GM23248 (cell line): ENCODE measurements around the gene RFX4. TPM values are rescaled to one million over a fixed set of nuclear protein-coding genes. Genes with fewer than 3 reads are reported as not detected.

Experiments
- DNase-seq: peaks from one replicate; pipeline ENCODE4 v3.0.0-alpha.2; 2015
- H2AFZ ChIP-seq: fragments of 200-600 bp; sonication (generic); 2 replicates; pipeline ENCODE4 v1.6.1; 2016; ENCODE audit warnings: antibody characterized with exemption
- H3F3A ChIP-seq: fragments of 200-600 bp; sonication (generic); 2 replicates; pipeline ENCODE4 v1.6.1; 2016; ENCODE audit warnings: mild to moderate bottlenecking, antibody characterized with exemption, mixed run types; ENCODE audit not compliant: insufficient read depth
- H3K27ac ChIP-seq: fragments of 200-600 bp; sonication (generic); 2 replicates; pipeline ENCODE4 v1.5.1; 2016; ENCODE audit warnings: mild to moderate bottlenecking
- H3K27me3 ChIP-seq: fragments of 200-600 bp; sonication (generic); replicated peaks from 2 replicates; pipeline ENCODE4 v1.6.1; 2016; ENCODE audit warnings: mild to moderate bottlenecking; ENCODE audit not compliant: insufficient read depth
- H3K36me3 ChIP-seq: fragments of 200-600 bp; sonication (generic); 2 replicates; pipeline ENCODE4 v1.6.1; 2016; ENCODE audit warnings: low read depth, mild to moderate bottlenecking
- H3K4me1 ChIP-seq: fragments of 200-600 bp; sonication (generic); 2 replicates; pipeline ENCODE4 v1.6.1; 2016; ENCODE audit warnings: mild to moderate bottlenecking; ENCODE audit not compliant: insufficient read depth
- H3K4me2 ChIP-seq: fragments of 200-600 bp; sonication (generic); one replicate; pipeline ENCODE4 v1.6.1; 2016; ENCODE audit warnings: mild to moderate bottlenecking; ENCODE audit not compliant: unreplicated experiment
- H3K4me3 ChIP-seq: fragments of 200-600 bp; sonication (generic); 2 replicates; pipeline ENCODE4 v1.5.1; 2016; ENCODE audit warnings: mild to moderate bottlenecking
- H3K79me2 ChIP-seq: fragments of 200-600 bp; sonication (generic); 2 replicates; pipeline ENCODE4 v1.6.1; 2016; ENCODE audit warnings: mild to moderate bottlenecking; ENCODE audit not compliant: insufficient read depth
- H3K9ac ChIP-seq: fragments of 200-600 bp; sonication (generic); 2 replicates; pipeline ENCODE4 v1.6.1; 2016; ENCODE audit warnings: mild to moderate bottlenecking
- H3K9me2 ChIP-seq: fragments of 200-600 bp; sonication (generic); 2 replicates; pipeline ENCODE4 v1.6.1; 2016; ENCODE audit warnings: mixed run types, mild to moderate bottlenecking, moderate library complexity; ENCODE audit not compliant: insufficient read depth
- H3K9me3 ChIP-seq: fragments of 200-600 bp; sonication (generic); one replicate; pipeline ENCODE4 v1.6.1; 2017; ENCODE audit warnings: low read depth
- H4K20me1 ChIP-seq: fragments of 200-600 bp; sonication (generic); 2 replicates; pipeline ENCODE4 v1.6.0; 2016; ENCODE audit not compliant: insufficient read depth
- EZH2 ChIP-seq: fragments of 200-600 bp; sonication (generic); IDR thresholded peaks from 2 replicates; pipeline ENCODE4 v1.6.1; 2018; ENCODE audit warnings: antibody characterized with exemption, mild to moderate bottlenecking; ENCODE audit not compliant: insufficient read depth, poor library complexity, severe bottlenecking
- EZH2phosphoT487 ChIP-seq: fragments of 200-600 bp; sonication (generic); IDR thresholded peaks from 2 replicates; pipeline ENCODE4 v1.6.1; 2018; ENCODE audit warnings: antibody characterized with exemption, moderate library complexity, mild to moderate bottlenecking, low read depth; ENCODE audit not compliant: insufficient read depth
- WGBS, 2 experiments: methylation state at CpG; one replicate each; pipeline ENCODE4 v1.1.6; 2015 to 2017; ENCODE audit warnings: low lambda C conversion rate in 2 of 2, low coverage in 1 of 2; ENCODE audit errors: missing lambda C conversion rate in 2 of 2; 5-methylcytosine and 5-hydroxymethylcytosine counted together
- in situ Hi-C: fragments of 300-500 bp; cut with MboI; formaldehyde crosslinking; loops from 2 replicates; pipeline ENCODE4 v1.15.0; 2020
- polyA plus RNA-seq: library from polyadenylated mRNA; unstranded; fragments of >200 nt; fragmentation: Nextera tagmentation; extraction: Ambion mirVana; gene quantifications from 2 replicates; pipeline ENCODE4 v1.2.1, GENCODE V29; 2016
- total RNA-seq: library from RNA; depleted of rRNA; stranded (reverse); fragments of >200 nt; shearing (Covaris generic); gene quantifications from 2 replicates; pipeline ENCODE4 v1.2.3, GENCODE V29; 2014

RFX4 gene
- total and polyA plus RNA-seq, 2 experiments from 2014 or later = not detected

DNA sequence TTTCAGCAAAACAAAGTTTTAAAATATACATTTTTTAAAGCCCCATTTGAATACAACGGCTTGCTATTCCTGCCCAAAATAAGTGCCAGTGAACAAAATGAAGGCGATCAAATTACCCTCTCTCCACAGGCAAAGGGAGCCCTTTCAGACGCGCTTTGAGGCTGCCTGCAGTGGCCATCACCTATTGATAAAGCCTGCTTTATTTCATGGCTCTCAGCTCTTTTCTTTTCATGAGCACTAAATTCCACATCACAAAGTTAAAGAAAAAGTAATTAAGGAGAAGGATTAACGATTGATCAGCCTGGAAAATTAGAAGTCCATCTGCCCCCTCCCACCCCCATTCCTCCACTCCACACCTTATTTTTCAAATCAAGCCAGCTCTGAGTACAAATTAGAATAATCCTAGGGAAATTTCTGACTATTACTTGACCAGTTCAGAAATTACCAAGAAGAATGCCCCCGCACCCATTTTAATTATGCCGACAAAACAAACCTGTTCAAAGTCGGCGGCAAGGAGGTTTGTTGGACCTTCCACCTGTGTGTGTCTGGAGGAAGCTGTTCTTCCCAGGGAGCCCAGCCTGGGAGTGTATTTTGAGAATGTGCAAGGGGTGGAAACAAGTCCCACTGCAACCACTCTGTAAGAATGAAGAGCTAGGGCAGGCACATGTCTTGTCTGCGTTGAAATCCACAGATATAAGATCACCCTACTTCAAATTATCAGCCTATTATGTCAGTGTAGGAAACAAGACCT, 127.5 kb downstream of the RFX4 start:
- no peak overlapping the region for H3K9ac ChIP-seq
- H2AFZ ChIP-seq = no peak overlapping the region
- no peaks in the 10 kb centered on the region for H3K9me3 ChIP-seq
- H3K36me3 ChIP-seq = no peaks in the 10 kb centered on the region
- TF ChIP-seq EZH2 (no peak), EZH2phosphoT487 (no peak)
- DNase-seq = no peak
- WGBS, 2 experiments = 53 to 56% methylated on average over 10 of the region's 10 CpGs
- H3K4me2 ChIP-seq = no peak overlapping the region
- H4K20me1 ChIP-seq = no peaks in the 10 kb centered on the region
- in situ Hi-C loops = no loop called here
- H3F3A ChIP-seq = no peaks in the 10 kb centered on the region
- no peaks in the 10 kb centered on the region for H3K9me2 ChIP-seq
- no peaks in the 10 kb centered on the region for H3K79me2 ChIP-seq
- H3K27me3 ChIP-seq = no peaks in the 10 kb centered on the region
- H3K4me1 ChIP-seq = no peaks in the 10 kb centered on the region
- no peak overlapping the region for H3K27ac ChIP-seq
- no peak overlapping the region for H3K4me3 ChIP-seq

DNA sequence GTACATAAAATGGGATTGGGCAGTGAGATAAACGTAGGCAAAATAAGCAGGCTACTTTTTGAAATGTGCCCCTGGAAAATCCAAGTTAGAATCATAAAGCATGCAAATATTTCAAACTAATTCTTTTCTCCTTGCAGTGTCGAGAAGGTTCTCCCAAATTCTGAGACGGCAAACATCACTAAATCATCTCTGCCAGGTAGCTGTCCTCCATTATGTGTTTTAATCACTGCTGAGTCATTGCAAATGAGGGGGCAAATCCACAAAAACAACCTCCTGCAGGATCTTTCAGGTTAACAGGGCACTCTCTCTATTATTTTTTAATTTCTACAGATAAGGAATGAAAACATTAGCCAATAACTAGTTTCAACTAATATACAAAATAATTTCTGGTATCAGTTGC, 128.5 kb downstream of the RFX4 start:
- H3K79me2 ChIP-seq = no peaks in the 10 kb centered on the region
- H3K4me3 ChIP-seq = no peak overlapping the region
- H2AFZ ChIP-seq = no peak overlapping the region
- no peaks in the 10 kb centered on the region for H3K4me1 ChIP-seq
- DNase-seq = no peak
- no peak overlapping the region for H3K27ac ChIP-seq
- 55 to 59% methylated on average over 3 of the region's 3 CpGs for WGBS, 2 experiments
- no peak overlapping the region for H3K9ac ChIP-seq
- H3K36me3 ChIP-seq = no peaks in the 10 kb centered on the region
- no peaks in the 10 kb centered on the region for H3K9me2 ChIP-seq
- H3K27me3 ChIP-seq = no peaks in the 10 kb centered on the region
- no peak overlapping the region for H3K4me2 ChIP-seq
- TF ChIP-seq EZH2phosphoT487 (no peak), EZH2 (no peak)
- H3K9me3 ChIP-seq = no peaks in the 10 kb centered on the region
- in situ Hi-C loops = no loop called here
- H3F3A ChIP-seq = no peaks in the 10 kb centered on the region
- H4K20me1 ChIP-seq = no peaks in the 10 kb centered on the region

DNA sequence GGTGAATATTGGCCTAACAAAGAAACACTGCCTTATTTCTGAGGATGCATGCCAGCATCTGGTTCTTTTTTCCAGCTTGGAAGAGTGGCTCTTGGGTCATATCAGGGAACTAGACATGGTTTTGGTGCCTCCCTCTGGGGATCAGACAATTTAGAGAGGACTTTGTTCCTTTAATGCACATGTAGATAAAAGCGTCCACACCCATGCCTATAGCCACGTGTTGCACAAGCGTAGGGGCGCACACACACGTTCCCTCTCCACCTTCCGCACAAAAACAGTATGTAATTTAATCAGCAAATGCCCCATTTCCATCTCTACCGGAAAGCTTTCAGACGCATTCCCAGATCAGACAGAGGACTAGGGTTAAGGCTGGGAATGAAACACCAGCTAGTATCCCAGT, 130.0 kb downstream of the RFX4 start:
- TF ChIP-seq EZH2phosphoT487 = no peak
- no peak for TF ChIP-seq EZH2
- no peak overlapping the region for H3K4me3 ChIP-seq
- H3K4me1 ChIP-seq = no peaks in the 10 kb centered on the region
- no peaks in the 10 kb centered on the region for H3K27me3 ChIP-seq
- no peaks in the 10 kb centered on the region for H3K79me2 ChIP-seq
- no peak for DNase-seq
- H3K9me2 ChIP-seq = no peaks in the 10 kb centered on the region
- no peak overlapping the region for H2AFZ ChIP-seq
- no peaks in the 10 kb centered on the region for H3K9me3 ChIP-seq
- in situ Hi-C loops = no loop called here
- no peak overlapping the region for H3K27ac ChIP-seq
- no peak overlapping the region for H3K4me2 ChIP-seq
- no peaks in the 10 kb centered on the region for H3F3A ChIP-seq
- no peak overlapping the region for H3K9ac ChIP-seq
- no peaks in the 10 kb centered on the region for H4K20me1 ChIP-seq
- WGBS, 2 experiments = 61 to 64% methylated on average over 8 of the region's 8 CpGs
- H3K36me3 ChIP-seq = no peaks in the 10 kb centered on the region

DNA sequence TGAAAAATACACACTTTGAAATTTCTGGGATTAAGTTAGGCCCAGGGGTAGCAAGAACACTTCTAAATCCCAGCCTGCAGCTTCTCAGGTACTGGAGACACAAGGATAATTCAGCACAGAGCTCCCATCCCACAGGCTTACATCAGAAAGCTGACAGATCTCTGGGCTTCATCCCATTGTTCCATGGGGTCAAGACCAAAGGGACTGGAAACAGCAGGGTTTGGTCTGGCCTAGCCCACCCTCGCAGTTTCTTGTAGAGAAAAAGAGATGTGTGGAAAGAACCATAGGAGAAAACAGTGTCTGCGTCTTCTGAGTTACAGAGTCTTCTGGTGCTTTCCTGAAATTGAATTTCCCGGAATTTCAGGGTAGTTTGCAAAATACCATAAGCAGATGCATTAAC, 132.1 kb downstream of the RFX4 start:
- TF ChIP-seq EZH2 (no peak), EZH2phosphoT487 (no peak)
- Histone ChIP-seq H3K27ac (no peak overlapping the region), H4K20me1 (no peaks in the 10 kb centered on the region), H3K9ac (no peak overlapping the region), H3K4me3 (no peak overlapping the region), H3K4me1 (no peaks in the 10 kb centered on the region), H3K36me3 (no peaks in the 10 kb centered on the region), H3K27me3 (no peaks in the 10 kb centered on the region), H3K9me2 (no peaks in the 10 kb centered on the region), H3F3A (no peaks in the 10 kb centered on the region), H3K9me3 (no peaks in the 10 kb centered on the region), H2AFZ (no peak overlapping the region), H3K79me2 (no peaks in the 10 kb centered on the region), H3K4me2 (no peak overlapping the region)
- 44 to 46% methylated on average over 3 of the region's 3 CpGs for WGBS, 2 experiments
- no peak for DNase-seq
- in situ Hi-C loops = no loop called here
